IPS-NIHi11 (cell line): ENCODE results near the gene SLC4A9.
"Not testable (repeated sequence)": the region's sequence is repeated elsewhere in the genome, so short reads cannot be mapped to it uniquely, and the experiment has no call there.

Experiments
- DNase-seq: peaks from one replicate; pipeline ENCODE4 v3.0.0; 2012; ENCODE audit warnings: mixed read lengths, low spot score

The SLC4A9 gene

DNA sequence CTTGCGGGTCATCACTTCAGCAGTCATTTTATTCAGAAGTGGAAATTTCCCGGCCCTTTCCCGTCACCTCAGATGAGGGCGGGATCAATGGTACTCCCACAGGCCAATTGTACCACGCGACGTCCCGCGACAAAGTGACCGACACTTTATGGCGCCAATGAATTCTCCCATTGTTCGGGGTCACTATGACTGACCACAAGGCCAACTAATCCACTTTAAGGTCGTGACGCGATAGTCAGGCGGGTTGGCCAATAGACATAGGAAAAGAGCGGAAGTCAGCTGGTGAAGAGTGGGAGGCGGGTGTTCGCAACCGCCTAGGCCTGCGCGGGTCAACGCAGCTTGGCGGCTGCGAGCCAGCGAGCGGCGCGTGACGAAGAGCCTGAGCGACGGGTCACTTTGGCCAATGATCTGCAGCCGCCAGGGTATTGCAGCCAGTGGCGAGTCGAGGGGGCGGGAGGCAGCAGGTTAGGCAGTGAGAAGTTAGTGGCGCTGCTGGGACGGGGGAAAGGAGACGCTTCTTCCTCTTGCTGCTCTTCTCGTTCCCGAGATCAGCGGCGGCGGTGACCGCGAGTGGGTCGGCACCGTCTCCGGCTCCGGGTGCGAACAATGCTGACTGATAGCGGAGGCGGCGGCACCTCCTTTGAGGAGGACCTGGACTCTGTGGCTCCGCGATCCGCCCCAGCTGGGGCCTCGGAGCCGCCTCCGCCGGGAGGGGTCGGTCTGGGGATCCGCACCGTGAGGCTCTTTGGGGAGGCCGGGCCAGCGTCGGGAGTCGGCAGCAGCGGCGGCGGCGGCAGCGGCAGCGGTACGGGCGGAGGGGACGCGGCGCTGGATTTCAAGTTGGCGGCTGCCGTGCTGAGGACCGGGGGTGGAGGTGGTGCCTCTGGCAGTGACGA, 41.6 kb downstream of the SLC4A9 start, which contains the start of gene ANKHD1:
TSS of gene ANKHD1 (plus strand) at position 472 of the 896 bp plus-strand sequence. CDS start at position 607, 135 bp downstream.
- DNase-seq, result peak; percentile 94

GRCh38 chr5:140402258-140403074, 42.5 kb downstream of the SLC4A9 start:
- peak; percentile 51 for DNase-seq

DNA sequence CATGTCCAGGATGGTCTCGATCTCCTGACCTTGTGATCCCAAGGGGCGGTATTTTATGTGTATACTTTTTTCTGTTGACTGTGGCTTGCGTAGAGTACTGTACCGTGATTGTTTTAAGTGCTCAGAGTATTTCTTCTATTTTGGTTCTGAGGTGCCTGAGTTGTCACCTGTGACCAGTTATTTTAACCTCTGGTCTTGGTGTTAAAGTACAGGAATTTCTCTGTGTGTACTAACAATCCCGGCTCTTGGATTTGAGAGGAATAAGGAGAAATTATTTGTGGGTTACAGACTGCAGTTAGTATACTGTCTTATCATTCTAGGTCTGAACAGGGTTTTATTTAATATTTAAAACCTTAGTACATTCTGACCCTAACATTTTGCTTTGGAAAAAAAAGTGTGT, 43.6 kb downstream of the SLC4A9 start:
- DNase-seq, result no peak

DNA sequence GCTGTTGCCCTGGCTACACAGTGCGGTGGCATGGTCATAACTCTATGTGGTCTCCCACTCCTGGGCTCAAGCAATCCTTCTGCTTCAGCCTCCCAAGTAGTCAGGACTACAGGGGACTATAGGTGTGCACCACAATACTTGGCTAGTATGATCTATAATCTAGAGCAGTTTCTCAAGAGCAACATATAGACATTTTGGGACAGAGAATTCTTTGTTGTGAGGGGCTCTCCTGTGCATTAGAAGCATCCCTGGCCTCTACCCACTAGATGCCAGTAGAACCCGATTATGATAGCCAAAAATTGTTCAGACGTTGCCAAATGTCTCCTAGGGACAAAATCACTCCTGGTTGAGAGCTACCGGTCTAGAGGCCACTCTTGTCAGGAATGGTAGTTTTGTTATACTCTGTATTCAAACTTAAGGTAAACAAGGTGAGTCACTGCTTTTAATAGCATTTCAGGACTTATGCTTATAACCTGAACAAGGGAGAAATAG, 48.8 kb downstream of the SLC4A9 start:
- no peak for DNase-seq

DNA sequence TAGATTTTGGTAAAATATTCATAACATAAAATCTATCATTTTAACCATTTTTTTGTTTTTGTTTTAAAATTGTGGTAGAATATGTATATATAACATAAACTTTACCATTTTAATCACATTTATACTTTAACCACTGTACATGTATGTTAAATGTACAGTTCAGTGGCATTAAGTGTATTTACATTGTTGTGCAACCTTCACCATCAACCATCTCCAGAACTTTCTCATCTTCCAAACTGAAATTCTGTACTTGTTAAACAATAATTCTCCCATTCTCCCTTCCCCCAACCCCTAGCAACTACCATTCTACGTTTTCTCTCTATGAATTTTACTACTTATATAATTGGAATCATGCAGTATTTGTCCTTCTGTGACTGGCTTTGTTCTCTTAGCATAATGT, 53.2 kb downstream of the SLC4A9 start:
- no peak for DNase-seq

DNA sequence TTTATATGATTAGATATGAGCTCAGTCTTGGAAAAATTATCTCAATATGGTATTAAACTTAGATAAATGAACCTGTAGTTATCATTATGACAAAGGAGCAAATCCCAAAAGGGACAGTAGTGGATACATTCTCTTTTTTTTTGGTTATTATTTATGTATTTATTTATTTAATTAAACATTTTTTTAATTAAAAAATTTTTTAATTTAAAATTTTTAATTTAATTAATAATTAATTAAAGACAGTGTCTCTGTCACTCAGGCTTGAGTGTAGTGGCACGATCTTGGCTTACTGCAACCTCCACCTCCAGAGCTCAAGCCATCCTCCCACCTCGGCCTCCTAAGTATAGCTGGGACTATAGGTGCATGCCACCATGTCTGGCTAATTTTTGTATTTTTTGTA, 57.2 kb downstream of the SLC4A9 start:
- DNase-seq, result no peak

DNA sequence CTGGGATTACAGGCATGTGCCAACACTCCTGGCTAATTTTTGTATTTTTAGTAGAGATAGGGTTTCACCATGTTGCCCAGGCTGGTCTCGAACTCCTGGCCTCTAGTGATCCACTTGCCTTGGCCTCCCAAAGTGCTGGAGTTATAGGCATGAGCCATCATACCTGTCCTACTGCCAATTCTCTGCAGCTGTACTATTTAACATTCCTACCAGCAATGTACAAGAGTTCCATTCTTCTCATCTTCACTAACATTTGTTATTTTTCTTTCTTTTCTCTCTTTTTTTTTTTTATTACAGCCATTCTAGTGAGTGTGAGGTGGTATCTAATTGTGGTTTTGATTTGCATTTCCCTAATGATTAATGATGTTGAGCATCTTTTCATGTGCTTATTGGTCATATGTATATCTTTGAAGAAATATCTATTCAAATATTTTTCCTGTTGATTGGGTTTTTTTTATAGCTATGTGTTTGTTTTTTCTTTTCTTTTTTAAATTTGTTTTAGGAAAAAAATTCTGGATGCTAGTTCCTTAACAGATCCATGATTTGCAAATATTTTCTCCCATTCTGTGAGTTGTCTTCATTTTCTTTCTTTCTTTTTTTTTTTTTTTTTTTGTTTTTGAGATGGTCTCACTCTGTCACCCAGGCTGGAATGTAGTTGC, 59.0 kb downstream of the SLC4A9 start:
- DNase-seq, result no peak

- no peak for DNase-seq
Observed at GRCh38 chr5:140420226-140420570, 60.2 kb downstream of the SLC4A9 start.

DNA sequence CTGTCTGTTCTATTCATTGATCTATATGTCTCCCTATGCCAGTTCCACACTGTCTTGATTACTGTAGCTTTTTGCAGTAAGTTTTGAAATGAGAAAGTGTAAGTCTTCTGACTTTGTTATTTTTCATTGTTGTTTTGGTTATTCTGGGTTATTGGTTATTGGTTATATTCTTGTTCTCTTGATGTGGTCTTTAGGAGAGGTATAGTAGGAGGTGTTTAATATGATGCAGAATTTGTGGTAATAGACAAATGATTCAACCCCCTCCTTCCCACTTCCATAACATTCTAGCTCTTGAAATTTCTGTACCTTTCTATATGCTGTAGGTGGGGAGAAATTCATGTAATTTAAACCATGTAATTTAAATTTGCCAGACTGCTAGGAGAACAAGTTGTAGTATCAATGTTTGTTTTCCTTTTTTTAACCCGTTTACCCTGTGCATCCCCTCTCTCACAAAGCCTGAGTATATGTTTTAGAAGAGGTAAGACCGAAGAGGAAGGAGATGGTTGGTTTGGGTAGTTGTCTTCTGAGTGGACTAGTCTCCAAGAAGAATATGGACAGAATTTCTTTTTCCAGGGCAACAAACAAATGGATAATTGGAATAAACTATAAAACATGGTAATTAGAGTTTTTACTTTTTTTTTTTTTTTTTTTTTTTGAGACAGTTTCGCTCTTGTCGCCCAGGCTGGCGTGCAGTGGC, 60.8 kb downstream of the SLC4A9 start:
- DNase-seq, result no peak

DNA sequence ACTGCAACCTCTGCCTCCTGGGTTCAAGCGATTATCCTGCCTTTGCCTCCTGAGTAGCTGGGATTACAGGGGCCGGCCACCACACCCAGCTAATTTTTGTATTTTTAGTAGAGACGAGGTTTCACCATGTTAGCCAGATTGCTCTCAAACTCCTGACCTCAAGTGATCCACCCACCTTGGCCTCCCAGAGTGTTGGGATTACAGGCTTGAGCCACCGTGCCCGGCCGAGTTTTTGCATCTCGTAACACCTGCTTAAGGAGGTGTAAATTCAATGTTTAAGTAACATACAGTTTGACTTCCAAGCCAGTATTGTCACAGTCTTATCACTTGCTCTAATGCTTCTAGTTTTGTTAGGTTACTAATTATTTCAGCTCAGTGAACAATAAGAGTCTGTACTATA, 61.4 kb downstream of the SLC4A9 start:
- DNase-seq, result not testable (repeated sequence)

GRCh38 chr5:140423609-140424008, 63.6 kb downstream of the SLC4A9 start:
- DNase-seq, result no peak

- no peak for DNase-seq
Observed at GRCh38 chr5:140424135-140424534, 64.1 kb downstream of the SLC4A9 start.
